Measurements from ENCODE around the gene MRPL57.
"Not testable (repeated sequence)": the region's sequence is repeated elsewhere in the genome, so short reads cannot be mapped to it uniquely, and the experiment has no call there.

MRPL57 gene

DNA sequence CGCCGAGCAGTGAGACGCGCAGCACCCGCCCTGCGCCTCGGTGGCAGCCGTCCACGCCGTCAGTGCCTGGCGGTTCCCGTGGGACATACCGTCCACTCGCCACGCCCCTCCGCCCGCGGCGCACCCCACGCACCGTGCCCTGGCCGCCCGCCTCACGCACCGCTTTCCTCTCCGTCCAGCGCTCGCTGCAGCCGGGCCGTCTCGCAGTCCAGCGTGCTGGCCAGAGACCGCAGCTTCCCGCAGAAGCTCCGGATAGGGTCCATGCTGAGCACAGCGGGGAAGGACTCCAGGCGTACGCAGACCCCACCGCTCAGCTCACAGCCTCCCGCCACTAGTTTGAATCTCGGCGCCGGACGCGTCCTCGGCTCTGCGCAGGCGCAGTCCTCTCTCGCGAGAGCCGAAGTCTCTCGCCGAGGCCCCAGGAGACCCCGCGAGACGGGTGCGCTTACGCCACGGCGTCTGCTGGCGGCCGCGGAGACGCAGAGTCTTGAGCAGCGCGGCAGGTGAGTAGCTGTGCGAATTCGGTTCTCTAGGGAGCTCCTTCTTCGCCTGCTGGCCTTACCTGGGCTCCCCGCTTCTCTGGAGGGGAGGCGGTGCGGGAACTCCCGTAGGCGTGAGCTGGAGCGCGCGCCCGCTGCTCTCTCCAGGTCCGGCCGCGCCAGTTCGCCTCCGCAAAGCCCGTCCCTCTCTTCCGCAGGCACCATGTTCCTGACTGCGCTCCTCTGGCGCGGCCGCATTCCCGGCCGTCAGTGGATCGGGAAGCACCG is at the start of gene MRPL57, which contains the start of gene SKA3:
Gene MRPL57 (plus strand): TSS at position 444 of the 767 bp plus-strand sequence. CDS start 259 bp downstream, at position 703.
Gene SKA3 (minus strand): TSS at position 338 of the 767 bp plus-strand sequence. CDS start 75 bp downstream, at position 263.
- peak within 1 kb of the TSS; percentile 87 for H3K4me3 ChIP-seq (ENCODE audit: low read depth, low read length)
- DNase-seq (ENCODE audit: low read depth) = peak; percentile 67

DNA sequence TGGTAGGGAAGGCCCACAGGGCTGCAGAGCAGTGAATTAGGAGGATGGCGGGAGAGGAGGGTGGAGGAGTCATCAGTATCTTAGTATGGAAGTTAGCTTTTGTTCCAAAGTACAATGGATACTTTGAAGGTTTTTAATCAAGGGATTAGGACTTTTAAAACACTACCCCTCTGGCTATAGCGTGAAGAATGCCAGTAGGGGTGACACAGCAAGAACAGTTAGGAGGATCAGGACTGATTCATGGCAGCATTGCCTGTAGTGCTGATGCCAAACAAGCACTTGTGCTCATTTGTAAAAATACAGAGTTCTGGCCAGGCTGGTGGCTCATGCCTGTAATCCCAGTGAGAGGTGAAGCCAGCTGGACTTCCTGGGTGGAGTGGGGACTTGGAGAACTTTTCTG is 46.3 kb upstream of the MRPL57 start:
- H3K4me3 ChIP-seq (ENCODE audit: low read depth, low read length) = no peak overlapping the region
- DNase-seq (ENCODE audit: low read depth) = no peak

DNA sequence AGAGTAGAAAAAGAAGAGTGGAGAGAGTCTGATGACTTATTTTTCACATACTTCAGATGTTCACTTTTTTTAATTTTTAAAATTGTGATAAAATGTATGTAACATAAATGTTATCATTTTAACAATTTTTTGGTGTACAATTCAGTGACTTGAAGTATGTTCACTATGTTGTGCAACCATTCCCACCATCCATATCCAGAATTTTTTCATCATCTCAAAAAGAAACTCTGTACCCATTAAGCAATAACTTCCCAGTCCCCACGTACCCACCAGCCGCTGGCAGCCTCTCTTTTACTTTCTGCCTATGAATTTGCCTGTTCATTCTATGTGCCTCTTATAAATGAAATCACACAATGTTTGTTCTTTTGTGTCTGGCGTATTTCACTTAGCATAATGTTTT is 43.4 kb upstream of the MRPL57 start:
- H3K4me3 ChIP-seq (ENCODE audit: low read depth, low read length) = no peak overlapping the region
- no peak for DNase-seq (ENCODE audit: low read depth)

DNA sequence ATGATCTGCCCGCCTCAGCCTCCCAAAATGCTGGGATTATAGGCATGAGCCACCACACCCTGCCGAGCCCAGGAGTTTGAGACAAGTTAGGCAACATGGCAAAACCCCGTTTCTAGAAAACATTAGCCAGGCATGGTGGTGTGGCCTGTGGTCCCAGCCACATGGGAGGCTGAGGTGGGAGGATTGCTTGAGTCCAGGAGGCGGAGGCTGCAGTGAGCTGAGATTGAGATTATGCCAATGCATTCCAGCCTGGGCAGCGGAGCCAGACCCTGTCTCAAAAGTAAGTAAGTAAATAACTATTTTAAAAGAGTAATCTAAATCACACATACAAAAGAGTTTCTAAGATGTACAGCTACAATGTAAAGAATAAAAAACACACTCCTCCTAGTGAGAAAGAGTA is 42.0 kb upstream of the MRPL57 start:
- DNase-seq (ENCODE audit: low read depth) = no peak
- no peak overlapping the region for H3K4me3 ChIP-seq (ENCODE audit: low read depth, low read length)

DNA sequence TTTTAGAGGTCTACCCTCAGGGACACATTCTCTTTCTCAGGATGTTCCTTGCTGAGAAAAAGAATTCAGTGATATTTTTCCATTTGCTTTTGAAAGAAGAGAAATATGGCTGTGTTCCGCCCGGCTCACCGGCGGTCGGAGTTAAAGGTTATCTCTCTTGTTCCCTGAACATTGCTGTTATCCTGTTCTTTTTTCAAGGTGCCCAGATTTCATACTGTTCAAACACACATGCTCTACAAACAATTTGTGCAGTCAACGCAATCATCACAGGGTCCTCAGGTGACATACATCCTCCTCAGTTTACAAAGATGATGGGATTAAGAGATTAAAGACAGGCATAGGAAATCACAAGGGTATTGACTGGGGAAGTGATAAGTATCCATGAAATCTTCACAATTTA is 40.6 kb upstream of the MRPL57 start:
- not testable (repeated sequence) for DNase-seq (ENCODE audit: low read depth); H3K4me3 ChIP-seq (ENCODE audit: low read depth, low read length)

DNA sequence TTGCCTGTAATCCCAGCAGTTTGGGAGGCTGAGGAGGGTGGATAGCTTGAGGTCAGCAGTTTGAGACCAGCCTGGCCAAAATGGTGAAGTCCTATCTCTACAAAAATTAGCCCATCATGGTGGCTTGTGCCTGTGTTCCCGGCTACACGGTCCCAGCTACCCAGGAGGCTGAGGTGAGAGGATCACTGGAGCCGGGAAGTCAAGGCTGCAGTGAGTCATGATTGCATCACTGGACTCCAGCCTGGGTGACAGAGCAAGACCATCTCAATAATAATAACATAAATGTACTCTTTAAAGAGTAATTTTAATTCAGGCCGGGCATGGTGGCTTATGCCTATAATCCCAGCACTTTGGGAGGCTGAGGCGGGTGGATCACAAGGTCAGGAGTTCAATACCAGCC is 38.8 kb upstream of the MRPL57 start:
- DNase-seq (ENCODE audit: low read depth) = no peak
- H3K4me3 ChIP-seq (ENCODE audit: low read depth, low read length) = no peak overlapping the region

DNA sequence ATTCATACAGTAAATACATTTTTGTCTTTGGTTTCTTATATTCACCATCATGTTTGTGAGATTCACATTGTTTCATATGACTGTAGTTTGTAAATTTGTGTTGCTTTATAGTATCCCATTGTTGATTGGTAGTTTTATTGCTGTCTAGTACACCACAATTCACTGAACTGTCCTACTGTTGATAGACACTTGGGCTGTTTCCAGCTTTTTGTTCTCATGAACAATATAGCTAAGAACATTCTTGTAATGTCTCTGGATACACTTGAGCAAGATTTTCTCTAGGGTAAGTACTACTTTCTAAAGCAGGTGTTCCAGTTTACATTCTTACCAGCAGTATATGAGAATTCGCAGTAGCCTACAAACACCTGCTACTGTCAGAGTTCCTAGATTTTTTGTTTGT is 37.9 kb upstream of the MRPL57 start:
- DNase-seq (ENCODE audit: low read depth) = peak; percentile 32
- no peak overlapping the region for H3K4me3 ChIP-seq (ENCODE audit: low read depth, low read length)

DNA sequence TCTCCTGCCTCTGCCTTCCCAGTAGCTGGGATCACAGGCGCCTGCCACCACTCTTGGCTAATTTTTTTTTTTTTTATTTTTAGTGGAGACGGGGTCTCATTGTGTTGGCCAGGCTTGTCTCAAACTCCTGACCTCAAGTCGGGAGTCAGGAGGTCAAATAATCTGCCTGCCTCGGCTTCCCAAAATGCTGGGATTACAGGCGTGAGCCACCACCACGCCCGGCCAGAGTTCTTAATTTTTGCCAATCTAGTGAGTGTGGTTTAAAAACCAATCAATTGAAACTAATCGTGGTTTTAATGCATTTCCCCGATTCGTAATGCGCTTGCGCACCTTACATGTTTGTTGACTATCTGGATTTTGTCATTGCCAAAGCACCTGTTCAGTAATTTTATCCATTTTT is 37.1 kb upstream of the MRPL57 start:
- H3K4me3 ChIP-seq (ENCODE audit: low read depth, low read length) = peak overlapping the region; percentile 73
- DNase-seq (ENCODE audit: low read depth) = no peak

DNA sequence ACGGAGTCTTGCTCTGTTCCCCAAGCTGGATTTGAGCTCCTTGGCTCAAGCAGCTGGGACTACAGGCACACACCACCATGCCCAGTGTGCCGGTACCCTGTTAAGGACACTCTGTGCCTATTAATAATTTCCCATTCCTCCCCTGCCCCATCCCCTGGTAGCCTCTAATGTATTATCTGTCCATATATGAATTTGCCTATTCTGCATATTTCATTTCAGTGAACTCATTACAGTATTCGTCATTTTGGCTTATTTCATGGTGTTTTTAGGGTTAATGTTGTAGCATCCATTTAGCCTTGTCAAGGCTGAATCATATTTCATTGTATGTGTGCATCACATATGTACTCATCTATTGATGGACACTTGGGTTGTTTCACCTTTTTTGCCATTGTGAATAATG is 33.7 kb upstream of the MRPL57 start:
- no peak overlapping the region for H3K4me3 ChIP-seq (ENCODE audit: low read depth, low read length)
- no peak for DNase-seq (ENCODE audit: low read depth)

DNA sequence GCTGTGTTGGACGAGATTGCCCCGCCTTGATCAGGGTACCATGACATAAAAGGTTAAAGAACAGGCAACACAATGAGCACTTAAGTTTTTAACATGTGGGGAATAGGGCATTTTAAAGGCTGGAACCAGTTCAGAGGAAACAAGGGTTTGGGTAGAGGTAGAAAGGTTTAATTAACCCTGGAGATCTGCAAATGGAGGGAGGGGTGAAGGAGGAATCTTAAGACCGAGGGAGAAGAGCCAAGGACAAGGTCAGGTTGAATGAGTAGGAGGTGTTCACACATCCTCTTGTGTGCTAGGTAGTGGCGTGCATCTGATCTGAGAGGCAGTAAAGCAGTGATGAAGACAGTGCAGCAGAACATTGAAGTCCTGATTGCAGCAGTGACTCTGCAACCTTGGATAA is 28.6 kb upstream of the MRPL57 start:
- DNase-seq (ENCODE audit: low read depth) = no peak
- H3K4me3 ChIP-seq (ENCODE audit: low read depth, low read length) = no peak overlapping the region

DNA sequence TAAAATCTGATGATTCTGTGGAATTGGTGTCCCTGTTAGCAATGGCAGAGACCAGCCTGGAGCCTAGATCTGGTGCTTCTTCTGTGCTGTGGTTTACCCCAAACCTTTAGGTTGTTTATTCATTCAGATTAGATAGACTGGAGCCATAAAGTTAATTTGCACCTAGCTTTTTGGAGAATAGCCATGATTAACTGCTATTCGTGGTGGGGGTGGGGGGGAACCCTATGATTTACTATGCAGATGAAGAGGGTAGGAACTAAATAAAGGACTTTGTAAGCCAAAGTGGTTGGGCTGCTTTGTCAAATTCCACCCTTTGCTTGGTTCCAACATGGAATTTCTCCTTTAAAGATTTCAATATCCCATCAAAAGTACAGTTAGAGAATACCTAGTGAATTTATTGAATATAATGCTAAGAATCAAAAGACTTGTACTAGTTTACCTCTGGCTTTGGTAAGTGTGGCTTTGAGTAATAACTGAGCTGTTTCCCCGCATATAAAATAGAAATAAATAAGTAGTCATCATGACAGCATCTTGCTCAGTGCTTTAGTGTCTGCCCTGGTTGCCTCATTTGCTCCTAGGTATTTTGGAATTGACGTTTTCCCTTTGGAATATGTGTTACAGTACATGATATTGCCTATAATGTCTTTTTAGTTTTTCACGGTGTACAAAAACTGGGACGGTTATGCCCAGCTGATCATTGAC is 27.8 kb upstream of the MRPL57 start:
- no peak for DNase-seq (ENCODE audit: low read depth)
- no peak overlapping the region for H3K4me3 ChIP-seq (ENCODE audit: low read depth, low read length)

DNA sequence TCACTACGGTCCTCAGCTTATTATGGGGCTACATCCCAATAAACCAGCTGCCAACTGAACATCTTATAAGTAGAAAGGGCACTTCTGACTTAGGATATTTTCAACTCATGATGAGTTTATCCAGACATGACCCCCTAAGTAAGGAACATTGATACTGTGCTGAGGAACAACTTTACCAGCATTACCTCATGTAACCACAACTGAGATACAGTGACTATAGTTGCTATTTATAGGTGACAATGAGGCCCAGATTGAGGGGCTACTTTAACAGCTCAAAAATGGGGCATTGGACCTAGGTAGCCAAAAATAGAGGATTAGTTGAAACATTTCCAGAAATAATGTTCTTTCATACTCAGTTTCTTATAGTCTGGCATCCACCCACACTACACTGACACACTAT is 26.9 kb upstream of the MRPL57 start:
- no peak for DNase-seq (ENCODE audit: low read depth)
- H3K4me3 ChIP-seq (ENCODE audit: low read depth, low read length) = no peak overlapping the region

DNA sequence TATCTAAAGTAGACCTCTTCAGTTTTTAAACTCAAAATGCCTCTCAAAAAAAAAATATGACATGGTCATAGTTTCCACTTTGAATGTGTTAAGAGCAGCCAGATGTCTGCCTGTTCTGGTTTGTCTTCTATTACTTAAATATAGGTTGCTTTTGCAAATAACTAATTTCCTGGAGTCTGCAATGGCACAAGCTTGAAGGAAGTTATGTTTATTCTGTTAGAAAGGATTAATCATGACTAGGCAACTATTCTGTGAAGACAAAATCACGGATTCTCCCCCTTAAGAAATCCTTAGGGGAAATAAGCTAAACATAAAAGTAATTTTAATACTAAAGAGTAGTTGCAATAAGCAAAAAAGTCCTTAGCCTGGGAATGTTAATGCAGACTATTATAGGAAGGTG is 26.4 kb upstream of the MRPL57 start:
- no peak for DNase-seq (ENCODE audit: low read depth)

DNA sequence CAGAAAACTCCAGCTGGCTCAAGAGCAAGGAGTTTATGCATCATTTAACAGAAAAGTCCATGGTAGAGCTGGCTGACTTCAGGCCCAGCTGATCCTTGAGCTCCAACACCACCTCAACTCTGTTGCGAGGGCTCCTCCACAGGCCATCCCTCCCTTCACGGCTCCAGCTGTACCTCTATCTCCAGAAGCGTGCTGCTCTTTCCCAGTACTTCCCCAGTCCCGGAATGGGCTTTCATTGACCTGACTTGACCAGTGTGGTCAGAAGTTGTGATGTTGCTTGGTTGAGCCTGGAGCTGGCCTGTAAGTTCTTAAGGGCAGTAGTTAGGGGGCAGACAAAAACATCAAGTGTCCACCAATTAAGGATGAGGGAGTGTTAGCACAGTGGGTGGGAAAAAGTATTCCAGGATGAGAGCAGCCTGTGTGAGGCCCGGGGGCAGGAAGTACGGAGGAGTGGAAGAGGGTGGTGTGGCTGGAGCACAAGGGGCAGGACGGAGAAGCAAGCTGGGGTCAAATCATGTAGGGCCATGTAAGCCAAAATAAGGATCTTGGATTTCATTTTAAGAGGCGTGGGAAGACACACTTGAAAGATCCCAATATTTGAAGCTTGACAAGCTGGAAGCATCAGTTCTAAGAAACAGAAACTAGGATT is 24.1 kb upstream of the MRPL57 start:
- DNase-seq (ENCODE audit: low read depth) = no peak
- no peak overlapping the region for H3K4me3 ChIP-seq (ENCODE audit: low read depth, low read length)

More for the DNA sequence above, 26.4 kb upstream of the MRPL57 start:
- H3K4me3 ChIP-seq (ENCODE audit: low read depth, low read length) = no peak overlapping the region

DNA sequence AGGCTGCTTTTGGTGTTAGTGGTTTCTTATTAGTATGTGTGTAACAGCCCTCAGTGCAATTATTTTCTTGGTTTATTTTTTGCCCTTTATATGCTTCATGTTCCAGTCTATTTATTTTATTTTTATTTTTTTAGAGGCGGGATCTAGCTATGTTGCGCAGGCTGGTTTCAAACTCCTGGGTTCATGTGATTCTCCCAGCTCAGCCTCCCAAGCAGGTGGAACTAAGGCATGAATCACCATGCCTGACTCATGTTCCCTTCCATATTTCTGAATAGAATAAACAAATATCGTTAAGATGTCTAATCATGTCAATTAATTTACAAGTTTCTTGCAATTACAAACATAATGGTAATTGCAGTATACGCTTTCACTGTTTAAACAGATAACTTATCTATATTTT is 11.8 kb upstream of the MRPL57 start:
- DNase-seq (ENCODE audit: low read depth) = no peak

DNA sequence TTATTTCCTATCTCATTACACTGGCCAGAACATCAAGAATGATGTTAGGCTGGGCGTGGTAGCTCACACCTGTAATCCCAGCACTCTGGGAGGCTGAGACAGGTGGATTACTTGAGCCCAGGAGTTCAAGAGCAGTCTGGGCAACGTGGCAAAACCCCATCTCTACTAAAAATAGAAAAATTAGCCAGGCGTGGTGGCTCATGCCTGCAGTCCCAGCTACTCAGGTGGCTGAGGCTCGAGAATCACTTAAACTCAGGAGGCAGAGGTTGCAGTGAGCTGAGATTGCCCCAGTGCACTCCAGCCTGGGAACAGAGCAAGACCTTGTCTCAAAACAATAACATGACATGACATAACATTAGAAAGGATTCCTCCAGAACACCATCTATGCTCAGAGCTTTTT is 10.9 kb upstream of the MRPL57 start:
- H3K4me3 ChIP-seq (ENCODE audit: low read depth, low read length); DNase-seq (ENCODE audit: low read depth): not testable (repeated sequence)

More for the DNA sequence above, 11.8 kb upstream of the MRPL57 start:
- no peak overlapping the region for H3K4me3 ChIP-seq (ENCODE audit: low read depth, low read length)

DNA sequence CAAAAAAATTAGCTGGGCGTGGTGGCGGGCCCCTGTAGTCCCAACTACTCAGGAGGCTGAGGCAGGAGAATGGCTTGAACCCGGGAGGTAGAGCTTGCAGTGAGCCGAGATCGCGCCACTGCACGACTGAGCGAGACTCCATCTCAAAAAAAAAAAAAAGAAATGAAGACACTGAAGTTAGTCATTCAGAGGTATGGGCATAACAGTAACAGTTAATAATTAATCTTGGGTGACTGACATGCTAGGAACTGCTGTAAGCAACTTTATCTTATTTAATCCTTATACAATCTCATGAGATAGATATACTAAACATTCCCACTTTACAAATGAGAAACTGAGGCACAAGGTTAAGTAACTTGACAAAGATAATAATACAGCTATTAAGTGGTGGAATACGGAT is 5.0 kb upstream of the MRPL57 start:
- DNase-seq (ENCODE audit: low read depth) = no peak
- no peak overlapping the region for H3K4me3 ChIP-seq (ENCODE audit: low read depth, low read length)

DNA sequence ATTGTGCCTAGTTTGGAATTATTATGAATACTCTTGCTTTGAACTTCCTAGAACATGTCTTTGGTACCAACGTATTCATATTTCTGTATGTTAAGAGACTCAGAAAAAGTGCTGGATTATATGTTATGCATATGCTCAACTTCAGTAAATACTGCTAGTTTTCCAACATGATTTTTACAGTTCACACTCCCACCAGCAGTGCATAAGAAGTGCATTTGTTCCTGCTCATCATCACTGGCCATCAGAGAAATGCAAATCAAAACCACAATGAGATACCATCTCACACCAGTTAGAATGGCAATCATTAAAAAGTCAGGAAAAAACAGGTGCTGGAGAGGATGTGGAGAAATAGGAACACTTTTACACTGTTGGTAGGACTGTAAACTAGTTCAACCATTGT is 2.7 kb upstream of the MRPL57 start:
- DNase-seq (ENCODE audit: low read depth) = peak; percentile 4
- H3K4me3 ChIP-seq (ENCODE audit: low read depth, low read length) = not testable (repeated sequence)

DNA sequence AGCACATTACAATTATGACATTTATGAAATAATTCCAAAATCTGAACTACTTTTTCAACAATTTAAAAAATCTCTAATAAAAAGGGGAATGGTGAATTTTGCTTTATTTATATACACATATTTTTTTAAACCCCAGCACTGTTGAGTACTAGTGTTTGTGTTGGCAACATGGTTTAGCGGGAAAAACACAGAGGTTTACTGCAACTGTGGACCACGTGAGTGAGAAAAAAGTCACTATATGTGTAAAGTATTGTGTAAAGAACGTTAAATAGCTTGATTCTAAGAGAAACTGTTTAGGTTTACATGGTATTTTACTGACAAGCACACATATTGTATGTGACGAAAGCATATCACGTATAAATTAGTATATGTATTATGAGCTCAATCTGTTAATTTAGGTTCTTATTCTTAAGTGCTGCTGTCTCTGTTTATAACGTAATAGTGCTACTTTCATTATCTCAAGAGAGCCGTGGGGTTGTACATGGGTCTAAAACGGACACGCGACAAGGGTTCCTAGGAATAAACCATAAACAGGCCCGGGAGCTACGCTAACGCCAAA is 723 bp upstream of the MRPL57 start:
- H3K4me3 ChIP-seq (ENCODE audit: low read depth, low read length) = peak overlapping the region; percentile 87
- DNase-seq (ENCODE audit: low read depth) = peak; percentile 4

DNA sequence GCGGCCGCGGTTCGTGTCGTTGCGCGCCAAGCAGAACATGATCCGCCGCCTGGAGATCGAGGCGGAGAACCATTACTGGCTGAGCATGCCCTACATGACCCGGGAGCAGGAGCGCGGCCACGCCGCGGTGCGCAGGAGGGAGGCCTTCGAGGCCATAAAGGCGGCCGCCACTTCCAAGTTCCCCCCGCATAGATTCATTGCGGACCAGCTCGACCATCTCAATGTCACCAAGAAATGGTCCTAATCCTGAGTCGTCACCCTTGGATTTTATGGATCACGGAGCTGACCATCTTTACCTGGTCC is 475 bp downstream of the MRPL57 start:
- DNase-seq (ENCODE audit: low read depth) = no peak

More for the DNA sequence above, 475 bp downstream of the MRPL57 start:
- H3K4me3 ChIP-seq (ENCODE audit: low read depth, low read length) = peak overlapping the region; percentile 87

Measured in skeletal muscle cell (primary cell).